Fibroblast of lung (primary cell): Measurements from ENCODE around the gene UBR7. TPM values are rescaled to one million over a fixed set of nuclear protein-coding genes. Genes with fewer than 3 reads are reported as not detected.

ENCODE experiments used
- DNase-seq, 2 donors: peaks; one replicate each; pipeline versions ENCODE4 v3.0.0 to v3.0.0-alpha.2; 2010; ENCODE audit warnings: low read depth in 2 of 2
- H2AFZ ChIP-seq: 2 replicates; pipeline ENCODE4 v1.5.1; 2012; ENCODE audit warnings: low read length, control low read depth, inconsistent platforms
- H3K27ac ChIP-seq: 2 replicates; pipeline ENCODE4 v1.5.1; 2011; ENCODE audit warnings: low read length, control low read depth; ENCODE audit not compliant: insufficient read depth
- H3K27me3 ChIP-seq: 2 replicates; pipeline ENCODE4 v1.5.1; 2011; ENCODE audit warnings: mild to moderate bottlenecking, low read length; ENCODE audit not compliant: control insufficient read depth, insufficient read depth
- H3K36me3 ChIP-seq: 2 replicates; pipeline ENCODE4 v1.5.1; 2011; ENCODE audit warnings: low read length; ENCODE audit not compliant: control insufficient read depth, insufficient read depth
- H3K4me1 ChIP-seq: 2 replicates; pipeline ENCODE4 v1.5.1; 2011; ENCODE audit warnings: low read length; ENCODE audit not compliant: control insufficient read depth, insufficient read depth; ENCODE audit errors: extremely low read depth
- H3K4me2 ChIP-seq: 2 replicates; pipeline ENCODE4 v1.5.1; 2011; ENCODE audit warnings: low read length, control low read depth; ENCODE audit not compliant: insufficient read depth; ENCODE audit errors: extremely low read depth
- H3K4me3 ChIP-seq, 4 experiments: fragments of 200-600 bp in 1 of 4; sonication (generic) in 1 of 4; replicated peaks in 1 of 4; 2 replicates each; pipeline ENCODE4 v1.5.1; 2011 to 2016; ENCODE audit warnings: low read length in 4 of 4, low read depth in 3 of 4, mild to moderate bottlenecking in 3 of 4, control low read depth in 2 of 4, inconsistent platforms in 1 of 4, mixed read lengths in 1 of 4; ENCODE audit not compliant: insufficient read depth in 1 of 4; ENCODE audit errors: control extremely low read depth in 1 of 4
- H3K79me2 ChIP-seq: 2 replicates; pipeline ENCODE4 v1.5.1; 2012; ENCODE audit warnings: mild to moderate bottlenecking, low read length, inconsistent platforms; ENCODE audit not compliant: control insufficient read depth, insufficient read depth
- H3K9ac ChIP-seq: 2 replicates; pipeline ENCODE4 v1.5.1; 2011; ENCODE audit warnings: mild to moderate bottlenecking, low read length, control low read depth; ENCODE audit not compliant: insufficient read depth
- H3K9me3 ChIP-seq: 2 replicates; pipeline ENCODE4 v1.5.1; 2012; ENCODE audit warnings: low read depth, low read length; ENCODE audit not compliant: control insufficient read depth, insufficient read depth
- H4K20me1 ChIP-seq: 2 replicates; pipeline ENCODE4 v1.5.1; 2011; ENCODE audit warnings: low read length; ENCODE audit not compliant: control insufficient read depth, insufficient read depth; ENCODE audit errors: extremely low read depth
- EZH2 ChIP-seq: IDR thresholded peaks from 2 replicates; pipeline ENCODE4 v1.5.1; 2012; ENCODE audit warnings: low read length, control low read depth, mild to moderate bottlenecking; ENCODE audit errors: missing control alignments
- polyA plus RNA-seq, 2 donors: library from polyadenylated mRNA; depleted of rRNA in 1 of 2; stranded (reverse) in 1 of 2; unstranded in 1 of 2; fragments of >200 nt; gene quantifications; 2 replicates each; pipeline ENCODE4 v1.2.1, GENCODE V29; 2011 to 2012; ENCODE audit warnings: missing spikeins in 1 of 2
- total RNA-seq: library from RNA; depleted of rRNA; stranded (reverse); fragments of >200 nt; gene quantifications from 2 replicates; pipeline ENCODE4 v1.2.1, GENCODE V29; 2014
- TF ChIP-seq, protein P1 (sequence below), 2 donors: IDR thresholded peaks in 1 of 2; conservative IDR thresholded peaks in 1 of 2; 1 replicate in 1 of 2; 2 replicates in 1 of 2; pipeline ENCODE4 v1.5.1; 2011 to 2012; ENCODE audit warnings: low read length in 2 of 2, control low read depth in 1 of 2, inconsistent platforms in 1 of 2, low read depth in 1 of 2, mild to moderate bottlenecking in 1 of 2

The UBR7 gene
- total and polyA plus RNA-seq, 2 donors (not counting 1 experiment from before 2014, with no cell fraction given), result 25.4 to 34.0 TPM

DNA sequence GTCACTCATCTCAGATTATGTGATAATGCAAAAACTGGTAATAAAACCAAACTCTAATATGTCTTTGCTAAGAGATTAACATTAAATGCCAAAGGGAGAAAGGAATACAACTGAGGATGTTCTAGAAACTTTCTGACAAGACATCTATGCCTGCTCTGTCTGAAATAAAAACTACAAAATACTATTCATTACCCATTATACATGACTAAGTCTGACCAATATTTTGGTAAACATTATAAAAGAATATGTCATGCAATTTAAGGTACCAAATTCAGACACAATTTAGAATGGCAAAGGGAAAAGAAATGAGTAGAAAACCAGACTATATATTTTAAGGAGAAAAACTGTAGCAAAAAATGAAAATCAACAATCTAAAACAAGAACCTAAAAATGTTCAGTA, 39.5 kb downstream of the UBR7 start:
- TF ChIP-seq, protein P1, sequence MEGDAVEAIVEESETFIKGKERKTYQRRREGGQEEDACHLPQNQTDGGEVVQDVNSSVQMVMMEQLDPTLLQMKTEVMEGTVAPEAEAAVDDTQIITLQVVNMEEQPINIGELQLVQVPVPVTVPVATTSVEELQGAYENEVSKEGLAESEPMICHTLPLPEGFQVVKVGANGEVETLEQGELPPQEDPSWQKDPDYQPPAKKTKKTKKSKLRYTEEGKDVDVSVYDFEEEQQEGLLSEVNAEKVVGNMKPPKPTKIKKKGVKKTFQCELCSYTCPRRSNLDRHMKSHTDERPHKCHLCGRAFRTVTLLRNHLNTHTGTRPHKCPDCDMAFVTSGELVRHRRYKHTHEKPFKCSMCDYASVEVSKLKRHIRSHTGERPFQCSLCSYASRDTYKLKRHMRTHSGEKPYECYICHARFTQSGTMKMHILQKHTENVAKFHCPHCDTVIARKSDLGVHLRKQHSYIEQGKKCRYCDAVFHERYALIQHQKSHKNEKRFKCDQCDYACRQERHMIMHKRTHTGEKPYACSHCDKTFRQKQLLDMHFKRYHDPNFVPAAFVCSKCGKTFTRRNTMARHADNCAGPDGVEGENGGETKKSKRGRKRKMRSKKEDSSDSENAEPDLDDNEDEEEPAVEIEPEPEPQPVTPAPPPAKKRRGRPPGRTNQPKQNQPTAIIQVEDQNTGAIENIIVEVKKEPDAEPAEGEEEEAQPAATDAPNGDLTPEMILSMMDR (conservative IDR thresholded peaks at IDR 0.05 in 1 of 2, IDR thresholded peaks at IDR 0.05 in 1 of 2; ENCODE audit: low read depth in 1 of 2, low read length in 2 of 2), result no peak
- no peak for TF ChIP-seq EZH2
- DNase-seq, result no peak
- Histone ChIP-seq H4K20me1 (no peaks in the 10 kb centered on the region), H3K4me2 (no peak overlapping the region), H2AFZ (no peak overlapping the region), H3K4me3 (no peak overlapping the region), H3K27ac (no peak overlapping the region), H3K27me3 (no peaks in the 10 kb centered on the region), H3K4me1 (no peaks in the 10 kb centered on the region), H3K36me3 (peaks cover 6% of the 10 kb centered on the region), H3K79me2 (no peaks in the 10 kb centered on the region), H3K9me3 (no peaks in the 10 kb centered on the region), H3K9ac (no peak overlapping the region)

DNA sequence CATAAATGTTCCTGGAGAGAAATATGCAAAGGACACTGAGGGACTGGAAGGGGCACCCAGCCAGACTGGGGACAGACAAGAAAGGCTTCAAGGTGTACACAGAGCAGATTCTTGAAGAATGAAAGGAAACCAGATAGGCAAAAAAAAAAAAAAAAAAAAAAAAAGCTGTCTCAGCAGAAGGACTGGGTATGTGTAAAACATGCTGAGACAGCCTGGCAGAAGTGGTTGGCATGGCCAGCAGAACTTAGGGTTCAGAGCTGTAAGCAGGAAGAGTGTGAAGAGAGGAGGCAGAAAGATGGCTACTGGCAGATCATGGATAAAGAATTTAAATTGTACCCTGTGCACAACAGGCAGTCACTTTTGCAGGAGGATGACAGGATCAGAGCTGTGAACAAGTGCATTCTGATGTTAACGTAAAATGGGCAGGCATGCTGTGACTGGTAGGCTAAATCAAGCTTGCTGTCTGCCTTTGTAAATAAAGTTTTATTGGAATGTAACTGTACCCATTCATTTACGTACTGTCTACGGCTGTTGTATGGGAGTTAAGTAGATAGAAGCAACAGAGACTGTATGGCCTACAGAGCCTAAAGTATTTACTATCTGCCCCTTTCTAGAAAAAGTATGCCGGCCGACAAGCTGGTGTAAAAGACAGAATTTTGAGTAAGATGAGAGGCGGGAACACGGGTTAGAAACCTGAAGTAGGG, 42.2 kb downstream of the UBR7 start:
- Histone ChIP-seq H3K9ac (no peak overlapping the region), H4K20me1 (no peaks in the 10 kb centered on the region), H3K4me2 (no peak overlapping the region), H2AFZ (no peak overlapping the region), H3K9me3 (no peaks in the 10 kb centered on the region), H3K4me3 (no peak overlapping the region), H3K27ac (no peak overlapping the region), H3K36me3 (peaks cover 1% of the 10 kb centered on the region), H3K27me3 (no peaks in the 10 kb centered on the region), H3K4me1 (no peaks in the 10 kb centered on the region), H3K79me2 (no peaks in the 10 kb centered on the region)
- TF ChIP-seq EZH2, result no peak
- TF ChIP-seq, protein P1 (conservative IDR thresholded peaks at IDR 0.05 in 1 of 2, IDR thresholded peaks at IDR 0.05 in 1 of 2; ENCODE audit: low read depth in 1 of 2, low read length in 2 of 2), result no peak
- no peak for DNase-seq

DNA sequence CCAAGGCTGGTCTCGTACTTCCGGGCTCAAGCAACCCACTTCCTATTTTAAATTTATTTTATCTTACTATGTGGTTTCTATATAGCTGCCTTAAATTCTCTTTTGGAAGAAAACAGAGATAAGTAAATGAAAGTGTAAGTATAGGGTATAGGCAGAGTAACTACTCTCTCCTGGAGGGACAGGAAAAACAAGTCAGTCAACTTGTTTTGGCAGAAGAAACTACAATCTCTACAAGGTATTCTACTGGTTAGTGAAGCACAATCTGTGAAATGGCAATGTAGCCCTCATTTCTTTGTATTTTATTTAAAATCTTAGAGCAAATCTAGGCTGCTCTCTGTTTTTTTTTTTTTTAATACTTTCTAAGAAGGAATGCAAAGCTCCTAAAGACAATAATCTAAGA, 55.4 kb downstream of the UBR7 start:
- Histone ChIP-seq H3K4me2 (no peak overlapping the region), H4K20me1 (no peaks in the 10 kb centered on the region), H3K27ac (no peak overlapping the region), H3K4me3 (no peak overlapping the region), H3K27me3 (no peaks in the 10 kb centered on the region), H3K79me2 (peaks cover 2% of the 10 kb centered on the region), H3K36me3 (no peaks in the 10 kb centered on the region), H2AFZ (no peak overlapping the region), H3K9me3 (no peaks in the 10 kb centered on the region), H3K4me1 (no peaks in the 10 kb centered on the region), H3K9ac (no peak overlapping the region)
- TF ChIP-seq EZH2, result no peak
- TF ChIP-seq, protein P1 (conservative IDR thresholded peaks at IDR 0.05 in 1 of 2, IDR thresholded peaks at IDR 0.05 in 1 of 2; ENCODE audit: low read depth in 1 of 2, low read length in 2 of 2), result no peak
- DNase-seq, result no peak
